GM12878 (cell line): ENCODE data around the gene SPRYD3. TPM values are rescaled to one million over a fixed set of nuclear protein-coding genes. Genes with fewer than 3 reads are reported as not detected.
A peak's percentile ranks its signal among the peaks of the same experiment; 100 is the strongest.

Experiments
- ATAC-seq: fragments of 200-7000 bp; cut with Tn5 transposase; 3 replicates; pipeline ENCODE4 v1.9.1; 2020; ENCODE audit warnings: mild to moderate bottlenecking, moderate library complexity
- BruUV-seq: library from RNA; stranded (reverse); fragments of 400-500 nt; replicated peaks from 2 replicates; lab custom pipeline; 2021; lab: Mats Ljungman, UMichigan
- CTCF ChIA-PET: fragments of 300-600 bp; sonication (Branson Sonifier 250); formaldehyde crosslinking; extraction: SDS; loops from one replicate; lab custom pipeline; 2021; ENCODE audit warnings: inconsistent platforms; lab: Yijun Ruan, JAX
- POLR2A ChIA-PET: fragments of 350-600 bp; formaldehyde crosslinking; extraction: SDS; loops from one replicate; lab custom pipeline; 2021; ENCODE audit warnings: inconsistent platforms; lab: Charles Lee
- RAD21 ChIA-PET: fragments of 300-600 bp; sonication (Branson Sonifier 250); formaldehyde crosslinking; loops from one replicate; lab custom pipeline; 2023; ENCODE audit warnings: antibody characterized with exemption; ENCODE audit not compliant: unreplicated experiment; lab: Charles Lee
- SMC1A ChIA-PET: fragments of 300-600 bp; sonication (Branson Sonifier 250); formaldehyde crosslinking; loops from one replicate; lab custom pipeline; 2023; ENCODE audit not compliant: unreplicated experiment, uncharacterized antibody; lab: Charles Lee
- DNase-seq: peaks from one replicate; pipeline ENCODE4 v3.0.0-alpha.2; 2011; ENCODE audit warnings: low read depth, low spot score
- FAIRE-seq: peaks from 3 replicates; lab custom pipeline; 2011; peaks lifted over from hg19 to GRCh38; lab: Jason Lieb, UNC
- H2AFZ ChIP-seq: 2 replicates; pipeline ENCODE4 v1.6.0; 2011; ENCODE audit warnings: low read depth, low read length, control low read depth; ENCODE audit not compliant: control insufficient read depth
- H3K27ac ChIP-seq: 2 replicates; pipeline ENCODE4 v1.5.1; 2011; ENCODE audit warnings: control low read depth; ENCODE audit not compliant: control insufficient read depth, insufficient read depth
- H3K27me3 ChIP-seq, 2 experiments: replicated peaks in 1 of 2; 2 replicates each; pipeline versions ENCODE4 v1.6.0 to v1.6.1; 2011; ENCODE audit warnings: low read length in 1 of 2; ENCODE audit not compliant: control insufficient read depth in 2 of 2, insufficient read depth in 2 of 2
- H3K36me3 ChIP-seq, 2 experiments: 2 replicates each; pipeline ENCODE4 v1.5.1; 2011; ENCODE audit warnings: low read length in 1 of 2; ENCODE audit not compliant: control insufficient read depth in 2 of 2, insufficient read depth in 2 of 2
- H3K4me1 ChIP-seq: 2 replicates; pipeline ENCODE4 v1.6.1; 2011; ENCODE audit warnings: mild to moderate bottlenecking, low read length, moderate library complexity, mixed read lengths; ENCODE audit not compliant: control insufficient read depth, insufficient read depth
- H3K4me2 ChIP-seq: 2 replicates; pipeline ENCODE4 v1.6.0; 2011; ENCODE audit warnings: control low read depth; ENCODE audit not compliant: control insufficient read depth, insufficient read depth
- H3K4me3 ChIP-seq: fragments of 200-600 bp; sonication (generic); 2 replicates; pipeline ENCODE4 v1.5.1; 2016
- H3K79me2 ChIP-seq: 2 replicates; pipeline ENCODE4 v1.6.0; 2011; ENCODE audit warnings: low read length; ENCODE audit not compliant: control insufficient read depth, insufficient read depth
- H3K9ac ChIP-seq: 2 replicates; pipeline ENCODE4 v1.8.0; 2011; ENCODE audit warnings: low read length, control low read depth, mixed read lengths; ENCODE audit not compliant: control insufficient read depth, insufficient read depth
- H3K9me3 ChIP-seq: replicated peaks from 3 replicates; pipeline ENCODE4 v1.5.1; 2011; ENCODE audit warnings: mild to moderate bottlenecking, low read length; ENCODE audit not compliant: control insufficient read depth, insufficient read depth
- H4K20me1 ChIP-seq: 2 replicates; pipeline ENCODE4 v1.6.0; 2011; ENCODE audit not compliant: control insufficient read depth, insufficient read depth
- BACH1 ChIP-seq: fragments of 450-650 bp; IDR thresholded peaks from 2 replicates; pipeline ENCODE4 v1.6.1; 2017; ENCODE audit warnings: mild to moderate bottlenecking, borderline replicate concordance
- FOXK2 ChIP-seq: fragments of 450-650 bp; IDR thresholded peaks from 2 replicates; pipeline ENCODE4 v1.6.1; 2017; ENCODE audit warnings: mild to moderate bottlenecking, moderate library complexity
- GABPA ChIP-seq: IDR thresholded peaks from 2 replicates; pipeline ENCODE4 v1.6.1; 2014; ENCODE audit warnings: antibody characterized with exemption, low read depth, mild to moderate bottlenecking, inconsistent platforms
- IKZF1 ChIP-seq: fragments of 450-650 bp; conservative IDR thresholded peaks from 2 replicates; pipeline ENCODE4 v1.6.1; 2017; ENCODE audit warnings: antibody characterized with exemption, mild to moderate bottlenecking
- IKZF2 ChIP-seq, 2 experiments: fragments of 450-650 bp; IDR thresholded peaks; 2 replicates each; pipeline ENCODE4 v1.6.1; 2017; ENCODE audit warnings: mild to moderate bottlenecking in 2 of 2, moderate library complexity in 2 of 2
- MEF2A ChIP-seq: IDR thresholded peaks from 2 replicates; pipeline ENCODE4 v1.6.1; 2011; ENCODE audit warnings: low read depth, mild to moderate bottlenecking, low read length, moderate library complexity; ENCODE audit not compliant: insufficient read depth
- POLR2AphosphoS5 ChIP-seq: IDR thresholded peaks from 2 replicates; pipeline ENCODE4 v1.6.1; 2011; ENCODE audit warnings: mild to moderate bottlenecking, low read length, inconsistent platforms
- POU2F2 ChIP-seq: IDR thresholded peaks from 3 replicates; pipeline ENCODE4 v1.6.1; 2011; ENCODE audit warnings: low read depth, mild to moderate bottlenecking, low read length, borderline replicate concordance
- TARDBP ChIP-seq: IDR thresholded peaks from 2 replicates; pipeline ENCODE4 v1.6.1; 2016; ENCODE audit warnings: borderline replicate concordance
- WGBS: methylation state at CpG from one replicate; pipeline ENCODE4 v1.1.6; 2016; ENCODE audit warnings: low lambda C conversion rate; ENCODE audit not compliant: insufficient replicate concordance, insufficient coverage; ENCODE audit errors: missing lambda C conversion rate; 5-methylcytosine and 5-hydroxymethylcytosine counted together
- in situ Hi-C: fragments of 300-500 bp; cut with MboI; formaldehyde crosslinking; loops from 9 replicates; pipeline ENCODE4 v1.14.3; 2018; ENCODE audit warnings: mixed read lengths
- intact Hi-C: fragments of 100-400 bp; cut with micrococcal nuclease; formaldehyde crosslinking; loops from one replicate; pipeline ENCODE4 v1.14.2; 2022; ENCODE audit not compliant: unreplicated experiment
- polyA plus RNA-seq, 11 experiments: library from polyadenylated mRNA; depleted of rRNA in 4 of 11; unstranded in 6 of 11; stranded (reverse) in 5 of 11; fragments of >200 nt; fragmentation: Nextera tagmentation in 4 of 11; fragmentation: Illumina TruSeq in 1 of 11; extraction: Ambion mirVana in 4 of 11; extraction: Trizol in 1 of 11; gene quantifications; 1 replicate in 1 of 11; 2 replicates in 10 of 11; pipeline versions ENCODE4 v1.2.1 to v1.2.3, GENCODE V29; 2011 to 2016; ENCODE audit warnings: inconsistent platforms in 2 of 11, missing spikeins in 2 of 11, low read depth in 1 of 11
- total RNA-seq, 4 experiments: library from RNA; depleted of rRNA in 3 of 4; stranded (reverse); fragments of >200 nt in 3 of 4; fragmentation: Illumina TruSeq in 1 of 4; extraction: Trizol in 1 of 4; gene quantifications; 2 replicates each; pipeline versions ENCODE4 v1.2.1 to v1.2.3, GENCODE V29; 2013 to 2021

The SPRYD3 gene
- total and polyA plus RNA-seq, 10 of the 15 experiments (the other 5 are each of a cell fraction or from before 2014, with no cell fraction given) = 2.3 to 26.4 (median 20.2) TPM

DNA sequence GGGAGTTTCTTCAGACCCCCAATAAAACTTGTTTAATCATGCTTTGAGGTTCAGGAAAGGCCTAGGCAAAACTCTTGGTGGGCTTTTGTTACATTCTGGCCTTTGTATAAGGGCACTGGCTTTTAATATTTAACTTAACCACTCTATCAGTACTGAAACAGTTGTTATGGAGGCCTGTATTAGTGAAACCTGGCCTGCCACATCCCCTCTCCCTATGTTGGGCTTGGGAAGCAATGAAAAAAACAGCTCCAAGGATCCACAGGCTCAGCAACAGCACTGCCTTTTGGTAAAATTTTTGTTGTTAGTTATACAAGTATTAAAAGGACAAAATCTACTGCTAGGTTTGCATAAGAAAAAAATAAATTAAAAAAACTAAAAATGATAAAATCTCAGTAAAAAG lies 34.8 kb upstream of the SPRYD3 start:
- ChIA-PET CTCF (interaction anchor here (0.6 to 3.8 kb wide), 3 partner anchors 12 to 105 kb away, joined by 3 to 18 read pairs (median 11); no protein-coding TSS in a partner anchor), RAD21 (interaction anchor here (0.8 kb wide), 1 partner anchor 12 kb away, joined by 5 read pairs; no protein-coding TSS in a partner anchor), POLR2A (no interaction called here), SMC1A (interaction anchor here (1.5 kb wide), 1 partner anchor 11 kb away, joined by 6 read pairs; the partner anchor contains the start of gene SOAT2)
- ATAC-seq (peak; percentile 71), FAIRE-seq (peak; percentile 7), DNase-seq (no peak)
- Histone ChIP-seq H3K36me3 (no peaks in the 10 kb centered on the region), H3K9ac (no peak overlapping the region), H3K27ac (no peak overlapping the region), H3K9me3 (no peaks in the 10 kb centered on the region), H3K4me3 (no peak overlapping the region), H3K79me2 (no peaks in the 10 kb centered on the region), H4K20me1 (no peaks in the 10 kb centered on the region), H2AFZ (no peak overlapping the region), H3K27me3 (no peaks in the 10 kb centered on the region), H3K4me1 (no peaks in the 10 kb centered on the region), H3K4me2 (no peak overlapping the region)
- no TSS peak for BruUV-seq
- intact Hi-C loops = no loop called here
- in situ Hi-C loops = no loop called here
- TF ChIP-seq TARDBP (no peak), POLR2AphosphoS5 (no peak), GABPA (no peak), IKZF1 (peak; percentile 44), IKZF2 (IDR thresholded peaks at IDR 0.05) (peak; percentile 66 to 69; a peak in 3 of 4 replicates), BACH1 (no peak), FOXK2 (no peak), POU2F2 (no peak)

DNA sequence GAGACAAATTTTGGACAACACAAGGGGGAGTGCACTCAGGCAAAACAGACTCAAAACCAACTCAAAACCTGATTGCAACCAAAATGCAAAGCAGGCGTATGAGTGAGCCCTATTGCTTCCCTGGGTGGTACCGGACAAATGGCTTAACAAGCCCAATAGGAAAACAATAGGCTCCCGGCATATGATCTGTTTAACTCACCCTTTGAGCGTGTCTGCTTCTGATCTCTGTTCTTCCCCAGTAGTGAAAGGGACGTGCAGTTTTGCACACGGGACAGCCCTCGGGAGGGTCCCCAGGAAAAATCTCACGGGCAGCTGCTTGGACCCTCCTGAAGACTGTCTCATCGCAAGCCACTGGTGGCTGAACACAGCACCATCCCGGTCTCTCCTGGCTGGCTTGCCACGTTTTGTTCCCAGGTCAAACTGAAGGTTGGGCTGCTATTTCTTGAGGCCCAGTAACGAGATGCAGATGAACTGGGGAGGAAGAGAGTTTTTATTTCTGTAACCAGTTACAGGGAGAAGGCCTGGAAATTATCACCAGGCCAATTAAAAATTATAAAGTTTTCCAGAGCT lies 34.0 kb upstream of the SPRYD3 start:
- ChIA-PET POLR2A (interaction anchor here (0.5 to 1.1 kb wide), 3 partner anchors 80 to 252 kb away, joined by 3 to 6 read pairs (median 6); no protein-coding TSS in a partner anchor), SMC1A (interaction anchor here (1.5 kb wide), 1 partner anchor 10 kb away, joined by 6 read pairs; the partner anchor contains the start of gene SOAT2), CTCF (interaction anchor here (0.6 to 3.8 kb wide), 3 partner anchors 11 to 170 kb away, joined by 3 to 18 read pairs (median 11); no protein-coding TSS in a partner anchor), RAD21 (no interaction called here)
- DNase-seq = no peak
- Histone ChIP-seq H3K9ac (no peak overlapping the region), H3K4me3 (no peak overlapping the region), H4K20me1 (no peaks in the 10 kb centered on the region), H3K9me3 (no peaks in the 10 kb centered on the region), H3K4me2 (no peak overlapping the region), H3K36me3 (no peaks in the 10 kb centered on the region), H3K27ac (no peak overlapping the region), H3K79me2 (no peaks in the 10 kb centered on the region), H3K27me3 (no peaks in the 10 kb centered on the region), H2AFZ (no peak overlapping the region), H3K4me1 (no peaks in the 10 kb centered on the region)
- in situ Hi-C loops = no loop called here
- FAIRE-seq = no peak
- WGBS = 63% methylated on average over 12 of the region's 12 CpGs
- TF ChIP-seq IKZF1 = peak; percentile 21; the same call in 1 of the 2 replicates
- no peak for TF ChIP-seq MEF2A
- no peak for TF ChIP-seq BACH1
- no TSS peak for BruUV-seq
- peak; percentile 48 for ATAC-seq
- intact Hi-C loops = no loop called here
